Muscle layer of colon (tissue), 2 donors: ENCODE results near the gene SHISA7.

Experiments used
- H3K27ac ChIP-seq: one replicate; pipeline ENCODE4 v1.7.0; 2013; ENCODE audit warnings: low read depth, mild to moderate bottlenecking, low read length, moderate library complexity
- H3K27me3 ChIP-seq, 2 donors: one replicate each; pipeline ENCODE4 v1.7.0; 2013; ENCODE audit warnings: low read length in 2 of 2, mild to moderate bottlenecking in 2 of 2; ENCODE audit not compliant: insufficient read depth in 2 of 2, control insufficient read depth in 1 of 2
- H3K36me3 ChIP-seq: one replicate; pipeline ENCODE4 v1.7.0; 2013; ENCODE audit warnings: mild to moderate bottlenecking, low read length; ENCODE audit not compliant: insufficient read depth
- H3K4me1 ChIP-seq: one replicate; pipeline ENCODE4 v1.7.0; 2013; ENCODE audit warnings: mild to moderate bottlenecking, low read length; ENCODE audit not compliant: insufficient read depth
- H3K4me3 ChIP-seq, 2 donors: one replicate each; pipeline ENCODE4 v1.7.0; 2013; ENCODE audit warnings: low read length in 2 of 2, low read depth in 1 of 2, mild to moderate bottlenecking in 1 of 2, moderate library complexity in 1 of 2
- H3K9ac ChIP-seq: one replicate; pipeline ENCODE4 v1.7.0; 2013; ENCODE audit warnings: low read length
- H3K9me3 ChIP-seq: one replicate; pipeline ENCODE4 v1.7.0; 2013; ENCODE audit warnings: mild to moderate bottlenecking, low read length
- donor health status: abdominal sarcoma.
- donor health status: Adenocarcinoma of cecum.

The SHISA7 gene

GRCh38 chr19:55459551-55459949 lies 16.4 kb upstream of the SHISA7 start:
- Histone ChIP-seq H3K4me1 (peaks cover 12% of the 10 kb centered on the region), H3K4me3 (peak overlapping the region in 1 of 2 donors; percentile 82), H3K9me3 (no peaks in the 10 kb centered on the region), H3K36me3 (peaks cover 6% of the 10 kb centered on the region), H3K27me3 (no peaks in the 10 kb centered on the region), H3K9ac (no peak overlapping the region), H3K27ac (peak overlapping the region; percentile 61)

DNA sequence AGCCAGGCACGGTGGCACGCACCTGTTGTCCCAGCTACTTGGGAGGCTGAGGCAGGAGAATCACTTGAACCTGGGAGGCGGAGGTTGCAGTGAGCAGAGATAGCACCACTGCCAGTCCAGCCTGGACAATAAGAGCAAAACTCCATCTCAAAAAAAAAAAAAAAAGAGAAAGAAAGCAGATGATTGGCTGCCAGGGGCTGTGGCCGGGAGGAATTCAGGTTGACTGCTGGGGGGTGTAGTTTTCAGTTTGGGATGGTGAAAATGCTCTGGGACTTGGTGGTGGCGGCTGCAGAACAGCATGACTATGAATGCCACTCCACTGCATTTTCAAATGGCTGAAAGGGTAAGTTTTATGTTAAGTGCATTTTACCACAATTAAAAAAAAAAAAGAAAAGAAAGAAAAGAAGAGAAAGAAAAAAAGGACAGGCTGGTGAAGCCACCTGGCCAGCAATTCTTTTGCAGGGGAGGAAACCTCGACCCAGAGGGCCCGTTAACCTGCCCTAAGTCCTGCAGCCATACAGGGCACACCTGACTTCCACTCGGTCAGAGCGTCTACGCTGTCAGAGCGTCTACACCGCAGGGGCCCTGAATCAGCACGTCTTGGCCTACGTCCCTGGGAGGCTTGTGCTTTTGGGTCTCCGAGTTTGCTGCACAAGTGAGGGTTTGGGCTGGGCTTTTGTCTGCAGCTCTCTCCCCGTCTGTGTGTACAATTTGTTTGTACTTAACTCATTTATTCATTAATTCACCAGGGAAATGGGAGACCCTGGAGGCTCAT lies 14.8 kb upstream of the SHISA7 start:
- Histone ChIP-seq H3K36me3 (peaks cover 10% of the 10 kb centered on the region), H3K9ac (no peak overlapping the region), H3K4me3 (no peak overlapping the region), H3K9me3 (no peaks in the 10 kb centered on the region), H3K27ac (no peak overlapping the region), H3K4me1 (peaks cover 12% of the 10 kb centered on the region), H3K27me3 (peaks cover 0 to 2% of the 10 kb centered on the region in 2 donors)

DNA sequence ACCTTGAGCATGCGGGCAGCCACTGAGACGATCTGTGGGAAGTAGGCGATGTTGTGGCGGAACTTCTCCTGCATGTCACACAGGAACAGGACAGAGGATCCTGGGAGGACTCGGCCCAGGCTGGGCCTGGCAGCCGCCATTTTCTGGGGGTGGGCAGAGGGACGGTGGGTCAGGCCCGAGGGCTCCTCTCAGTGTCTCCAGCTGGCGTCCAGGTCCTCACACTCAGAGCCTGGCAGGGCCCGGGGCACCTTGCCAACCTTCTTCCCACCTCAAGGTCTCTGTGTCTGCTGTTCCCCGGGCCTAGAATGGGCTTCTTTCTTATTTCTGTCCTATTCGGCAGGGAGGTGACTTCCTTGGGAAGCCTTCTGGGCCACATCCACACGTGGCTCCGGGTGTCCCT lies 13.2 kb upstream of the SHISA7 start:
- H3K4me3 ChIP-seq = no peak overlapping the region
- no peaks in the 10 kb centered on the region for H3K9me3 ChIP-seq
- H3K27ac ChIP-seq = no peak overlapping the region
- H3K9ac ChIP-seq = no peak overlapping the region
- H3K36me3 ChIP-seq = peaks cover 10% of the 10 kb centered on the region
- H3K4me1 ChIP-seq = peaks cover 18% of the 10 kb centered on the region
- H3K27me3 ChIP-seq = peaks cover 10 to 16% of the 10 kb centered on the region in 2 donors

- Histone ChIP-seq H3K9ac (no peak overlapping the region), H3K4me1 (peaks cover 18% of the 10 kb centered on the region), H3K27ac (no peak overlapping the region), H3K4me3 (no peak overlapping the region), H3K9me3 (no peaks in the 10 kb centered on the region), H3K36me3 (peaks cover 10% of the 10 kb centered on the region), H3K27me3 (peaks cover 11 to 19% of the 10 kb centered on the region in 2 donors)
Measured at GRCh38 chr19:55455576-55456235, 12.6 kb upstream of the SHISA7 start.

GRCh38 chr19:55454787-55455243 lies 11.7 kb upstream of the SHISA7 start:
- no peak overlapping the region for H3K9ac ChIP-seq
- no peak overlapping the region for H3K27ac ChIP-seq
- no peak overlapping the region for H3K4me3 ChIP-seq
- no peaks in the 10 kb centered on the region for H3K9me3 ChIP-seq
- peaks cover 19 to 28% of the 10 kb centered on the region in 2 donors for H3K27me3 ChIP-seq
- H3K36me3 ChIP-seq = peaks cover 10% of the 10 kb centered on the region
- peaks cover 11% of the 10 kb centered on the region for H3K4me1 ChIP-seq

DNA sequence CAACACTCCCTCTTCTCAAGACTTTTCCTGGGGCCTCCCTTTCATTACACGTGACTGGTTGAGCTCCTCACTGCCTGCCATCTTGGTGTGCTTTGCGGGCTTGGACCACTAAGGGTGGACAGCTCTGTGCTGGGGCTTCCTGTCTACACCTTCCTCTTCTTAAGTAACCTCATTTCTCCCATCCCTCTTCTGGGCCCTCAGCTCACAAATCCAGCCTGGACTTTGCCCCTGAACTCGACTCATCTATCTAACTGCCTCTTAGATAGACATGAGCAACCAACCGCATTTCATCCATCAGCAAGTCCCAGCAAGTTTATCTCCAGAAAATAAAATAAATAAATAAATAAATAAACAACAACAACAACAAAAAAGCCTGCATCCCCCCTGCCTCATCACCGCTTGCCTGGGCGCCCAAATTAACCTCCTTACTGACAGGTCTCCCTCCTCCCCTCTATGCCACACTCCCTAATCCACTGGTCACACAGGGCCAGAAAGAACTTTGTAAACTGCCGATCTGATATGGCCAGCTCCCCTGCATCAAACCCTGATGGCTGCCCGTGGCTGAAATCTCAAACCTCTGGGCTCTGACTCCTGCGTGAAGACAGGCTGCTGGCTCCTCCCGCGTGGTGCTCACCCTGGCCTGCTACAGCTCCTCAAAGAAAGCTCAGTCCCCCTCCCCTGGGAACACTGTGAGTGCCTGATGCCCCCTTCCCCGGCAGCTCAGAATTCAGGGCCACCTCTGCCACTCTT lies 10.6 kb upstream of the SHISA7 start:
- no peak overlapping the region for H3K4me3 ChIP-seq
- H3K9me3 ChIP-seq = no peaks in the 10 kb centered on the region
- H3K36me3 ChIP-seq = peaks cover 10% of the 10 kb centered on the region
- H3K9ac ChIP-seq = no peak overlapping the region
- H3K4me1 ChIP-seq = peaks cover 6% of the 10 kb centered on the region
- H3K27ac ChIP-seq = no peak overlapping the region
- peaks cover 30 to 40% of the 10 kb centered on the region in 2 donors for H3K27me3 ChIP-seq

DNA sequence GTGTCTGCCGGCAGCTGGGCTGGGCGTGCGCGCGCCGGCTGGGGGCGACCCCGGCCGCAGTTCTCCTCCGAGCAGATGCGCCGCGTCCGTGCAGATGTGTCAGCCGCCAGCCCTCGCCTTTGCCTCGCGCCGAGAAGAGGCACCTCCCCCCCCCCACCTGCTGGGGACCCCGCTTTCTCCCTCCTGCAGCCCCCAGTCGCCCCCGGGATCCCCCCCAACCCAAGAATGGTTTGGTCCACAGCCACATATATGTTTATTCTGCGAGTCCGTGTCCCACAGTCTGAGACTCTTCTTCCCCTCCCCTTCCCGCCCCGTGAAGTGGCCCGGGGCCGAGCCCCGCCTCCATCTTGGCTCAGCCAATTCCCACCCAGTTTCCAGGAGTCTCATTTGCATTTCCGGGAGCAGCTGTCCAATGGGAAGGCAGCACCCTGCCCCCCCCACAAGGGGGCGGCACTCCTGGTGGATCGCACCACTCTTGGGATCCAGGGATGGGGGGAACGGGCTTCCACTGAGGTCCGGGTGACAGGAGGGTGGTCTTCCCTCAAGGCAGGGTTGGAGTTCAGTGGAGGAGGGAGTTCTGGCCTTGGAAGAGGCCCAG lies 9.7 kb upstream of the SHISA7 start:
- H3K9ac ChIP-seq = no peak overlapping the region
- H3K27ac ChIP-seq = no peak overlapping the region
- no peak overlapping the region for H3K4me3 ChIP-seq

DNA sequence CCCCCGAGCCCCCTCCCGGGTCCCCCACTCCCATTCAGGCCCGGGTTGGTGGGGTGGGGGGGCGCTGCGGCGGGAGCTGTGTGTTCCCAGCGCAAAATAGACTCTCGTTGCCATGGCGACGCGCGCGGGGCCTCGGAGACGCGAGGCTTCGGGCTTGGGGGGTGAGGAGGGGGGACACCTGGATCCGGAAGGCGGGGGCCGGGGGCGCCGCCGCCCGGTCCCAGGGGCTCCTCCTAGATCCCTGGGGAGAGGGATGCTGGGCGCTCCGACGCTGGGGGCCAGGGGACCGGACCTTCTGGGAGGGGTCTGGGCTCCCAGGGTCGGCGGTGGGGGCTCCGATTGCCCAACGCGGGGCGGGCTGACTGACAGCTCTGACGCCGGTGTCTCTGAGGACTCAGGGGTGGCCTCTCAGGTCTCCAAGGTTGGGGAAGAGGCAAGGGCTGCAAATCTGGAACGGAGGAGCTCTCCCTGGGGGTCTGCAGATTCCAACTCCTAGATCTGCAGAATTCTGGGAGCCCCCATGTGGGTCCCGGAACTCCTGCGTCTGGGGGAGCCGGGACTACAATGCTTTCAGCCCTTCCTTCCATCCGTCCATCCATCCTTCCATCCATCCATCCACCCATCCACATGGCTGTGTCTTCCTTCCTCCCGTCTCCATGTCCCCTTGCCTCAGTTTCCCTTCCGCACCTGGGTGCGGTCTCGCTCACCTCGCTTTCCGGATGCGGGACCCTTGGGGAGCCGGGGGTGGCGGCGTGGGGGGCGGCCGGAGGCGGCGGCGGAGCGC lies 9.1 kb upstream of the SHISA7 start:
- Histone ChIP-seq H3K4me3 (no peak overlapping the region), H3K4me1 (peaks cover 6% of the 10 kb centered on the region), H3K27me3 (peaks cover 37 to 45% of the 10 kb centered on the region in 2 donors), H3K36me3 (peaks cover 10% of the 10 kb centered on the region), H3K27ac (no peak overlapping the region), H3K9me3 (no peaks in the 10 kb centered on the region), H3K9ac (no peak overlapping the region)

More for the DNA sequence above, 9.7 kb upstream of the SHISA7 start:
- Histone ChIP-seq H3K9me3 (no peaks in the 10 kb centered on the region), H3K4me1 (peaks cover 6% of the 10 kb centered on the region), H3K36me3 (peaks cover 10% of the 10 kb centered on the region), H3K27me3 (peaks cover 37 to 40% of the 10 kb centered on the region in 2 donors)

DNA sequence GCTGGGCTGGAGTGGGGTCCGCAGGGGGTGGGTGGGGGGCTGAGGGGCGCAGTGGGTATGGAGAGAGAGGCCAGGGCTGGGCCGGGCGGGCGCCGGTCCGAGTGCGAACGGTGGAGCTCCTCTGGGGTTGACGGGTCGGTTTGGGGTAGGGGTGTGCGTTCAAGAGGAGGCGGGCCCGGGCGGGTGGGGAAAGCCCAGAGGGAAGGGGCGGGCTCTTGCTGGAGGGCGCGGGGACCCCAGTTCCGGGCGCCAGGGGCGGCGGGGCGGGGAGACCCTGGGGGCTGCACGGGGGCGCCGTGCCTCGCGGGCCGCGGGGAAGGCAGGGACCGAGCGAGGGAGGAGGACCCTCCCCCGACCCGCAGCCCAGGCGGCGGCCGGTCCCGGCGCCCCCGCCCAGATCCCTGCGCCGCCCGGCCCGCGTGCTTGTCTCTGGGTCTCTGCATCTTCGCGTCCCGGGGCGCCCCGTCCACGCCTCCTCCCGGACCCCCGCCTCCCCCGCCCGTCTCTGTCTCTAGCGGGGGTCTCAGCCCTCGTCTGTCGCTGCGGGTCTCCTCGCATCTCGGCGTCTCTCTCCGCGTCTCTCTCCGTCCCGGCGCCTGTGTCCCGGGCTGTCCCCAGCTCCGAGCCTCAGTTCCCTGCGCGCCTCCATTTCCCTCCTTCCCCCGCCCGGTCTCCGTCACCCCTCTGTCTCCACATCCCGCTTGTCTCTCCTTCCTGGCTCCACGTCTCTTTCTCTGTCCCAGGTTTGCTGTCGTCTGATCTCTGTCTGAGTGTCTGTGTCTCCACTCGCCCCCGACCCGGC lies 8.3 kb upstream of the SHISA7 start:
- Histone ChIP-seq H3K4me3 (peak overlapping the region in 1 of 2 donors; percentile 7), H3K36me3 (peaks cover 10% of the 10 kb centered on the region), H3K4me1 (peaks cover 6% of the 10 kb centered on the region), H3K9ac (no peak overlapping the region), H3K27ac (no peak overlapping the region), H3K27me3 (peaks cover 37 to 45% of the 10 kb centered on the region in 2 donors), H3K9me3 (no peaks in the 10 kb centered on the region)

DNA sequence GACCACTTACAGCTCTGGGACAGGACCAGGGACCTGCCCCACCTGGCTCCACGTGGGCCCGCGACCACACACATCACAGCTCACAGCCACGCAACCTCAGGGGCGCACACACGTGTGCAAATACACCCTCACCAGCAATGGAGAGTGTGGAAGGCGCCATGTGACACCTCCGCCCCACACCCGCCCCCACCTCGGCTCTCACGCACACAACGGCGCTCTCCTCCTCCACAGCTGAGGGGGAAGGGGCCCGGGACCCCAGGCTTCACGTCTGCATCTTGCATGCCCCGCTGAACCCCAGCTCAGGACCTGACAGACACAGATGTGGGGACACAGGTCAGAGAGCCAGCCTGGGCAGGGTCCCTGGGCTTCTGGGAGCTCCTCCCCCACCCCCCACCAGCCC lies 6.4 kb upstream of the SHISA7 start:
- Histone ChIP-seq H3K9ac (no peak overlapping the region), H3K4me1 (peaks cover 6% of the 10 kb centered on the region), H3K9me3 (no peaks in the 10 kb centered on the region), H3K27me3 (peaks cover 41 to 55% of the 10 kb centered on the region in 2 donors), H3K36me3 (peaks cover 4% of the 10 kb centered on the region), H3K27ac (no peak overlapping the region), H3K4me3 (no peak overlapping the region)
